Adrenal gland (tissue), 5 donors: ENCODE data around the gene ASB14.

Source experiments
- POLR2A ChIP-seq, 2 donors: fragments of 450-650 bp; IDR thresholded peaks; one replicate each; pipeline ENCODE4 v1.6.1; 2017; ENCODE audit warnings: antibody characterized with exemption in 2 of 2, mild to moderate bottlenecking in 2 of 2, moderate library complexity in 1 of 2
- TF ChIP-seq, protein P1 (sequence below), 6 experiments: fragments of 450-650 bp in 4 of 6; fragments of 200-600 bp in 2 of 6; sonication (generic) in 1 of 6; IDR thresholded peaks; 1 replicate in 5 of 6; 2 replicates in 1 of 6; pipeline versions ENCODE4 v1.5.1 to v1.8.0; 2016 to 2021; ENCODE audit warnings: antibody characterized with exemption in 6 of 6, mild to moderate bottlenecking in 2 of 6, moderate library complexity in 1 of 6
- donor health status: DM: no; HTN: no; CAD: no.

DNA sequence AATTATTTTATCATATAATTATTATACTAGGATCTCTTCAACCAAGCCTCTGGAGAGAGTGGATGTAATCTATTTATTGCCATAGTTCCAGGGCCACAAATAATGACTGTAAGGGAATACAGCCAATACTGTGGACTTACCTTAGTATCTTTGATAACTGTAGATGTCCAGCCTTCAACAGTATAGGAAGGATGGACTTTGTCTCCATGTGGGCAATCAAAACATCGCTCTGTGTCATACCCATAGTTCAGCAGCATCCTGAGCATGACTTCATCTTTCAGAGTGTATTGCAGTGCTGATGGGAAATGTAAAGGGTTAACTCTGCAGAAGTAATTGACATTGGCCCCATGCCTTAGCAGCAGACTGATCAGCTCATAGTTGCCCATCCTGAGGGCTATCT, 14.2 kb downstream of the ASB14 start:
- no peak for TF ChIP-seq POLR2A (IDR thresholded peaks at IDR 0.05)
- TF ChIP-seq, protein P1, sequence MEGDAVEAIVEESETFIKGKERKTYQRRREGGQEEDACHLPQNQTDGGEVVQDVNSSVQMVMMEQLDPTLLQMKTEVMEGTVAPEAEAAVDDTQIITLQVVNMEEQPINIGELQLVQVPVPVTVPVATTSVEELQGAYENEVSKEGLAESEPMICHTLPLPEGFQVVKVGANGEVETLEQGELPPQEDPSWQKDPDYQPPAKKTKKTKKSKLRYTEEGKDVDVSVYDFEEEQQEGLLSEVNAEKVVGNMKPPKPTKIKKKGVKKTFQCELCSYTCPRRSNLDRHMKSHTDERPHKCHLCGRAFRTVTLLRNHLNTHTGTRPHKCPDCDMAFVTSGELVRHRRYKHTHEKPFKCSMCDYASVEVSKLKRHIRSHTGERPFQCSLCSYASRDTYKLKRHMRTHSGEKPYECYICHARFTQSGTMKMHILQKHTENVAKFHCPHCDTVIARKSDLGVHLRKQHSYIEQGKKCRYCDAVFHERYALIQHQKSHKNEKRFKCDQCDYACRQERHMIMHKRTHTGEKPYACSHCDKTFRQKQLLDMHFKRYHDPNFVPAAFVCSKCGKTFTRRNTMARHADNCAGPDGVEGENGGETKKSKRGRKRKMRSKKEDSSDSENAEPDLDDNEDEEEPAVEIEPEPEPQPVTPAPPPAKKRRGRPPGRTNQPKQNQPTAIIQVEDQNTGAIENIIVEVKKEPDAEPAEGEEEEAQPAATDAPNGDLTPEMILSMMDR (IDR thresholded peaks at IDR 0.05), result no peak
